Smooth muscle cell (in vitro differentiated cells): ENCODE data around the gene PROZ. TPM values are rescaled to one million over a fixed set of nuclear protein-coding genes. Genes with fewer than 3 reads are reported as not detected.

Experiments used
- DNase-seq: peaks from one replicate; lab custom pipeline; 2025; ENCODE audit not compliant: unreplicated experiment; lab: John Stamatoyannopoulos, UW
- H2AFZ ChIP-seq: fragments of 200-600 bp; sonication (generic); 2 replicates; pipeline ENCODE4 v1.6.0; 2016; ENCODE audit warnings: antibody characterized with exemption, low read depth, mild to moderate bottlenecking
- H3F3A ChIP-seq: fragments of 200-600 bp; sonication (generic); 2 replicates; pipeline ENCODE4 v1.6.0; 2017; ENCODE audit warnings: antibody characterized with exemption, low read depth
- H3K27ac ChIP-seq: fragments of 200-600 bp; sonication (generic); 2 replicates; pipeline ENCODE4 v1.5.1; 2016; ENCODE audit warnings: low read depth, mild to moderate bottlenecking
- H3K27me3 ChIP-seq: fragments of 200-600 bp; sonication (generic); 2 replicates; pipeline ENCODE4 v1.6.1; 2016; ENCODE audit warnings: low read depth, mild to moderate bottlenecking
- H3K36me3 ChIP-seq: fragments of 200-600 bp; sonication (generic); 2 replicates; pipeline ENCODE4 v1.5.1; 2016; ENCODE audit warnings: low read depth
- H3K4me1 ChIP-seq: fragments of 200-600 bp; sonication (generic); 2 replicates; pipeline ENCODE4 v1.5.1; 2016; ENCODE audit warnings: low read depth
- H3K4me2 ChIP-seq: fragments of 200-600 bp; sonication (generic); 2 replicates; pipeline ENCODE4 v1.6.0; 2016; ENCODE audit warnings: mild to moderate bottlenecking
- H3K4me3 ChIP-seq: fragments of 200-600 bp; sonication (generic); 2 replicates; pipeline ENCODE4 v1.5.1; 2016; ENCODE audit warnings: mild to moderate bottlenecking
- H3K79me2 ChIP-seq: fragments of 200-600 bp; sonication (generic); 2 replicates; pipeline ENCODE4 v1.6.0; 2016; ENCODE audit warnings: low read depth, mild to moderate bottlenecking
- H3K9ac ChIP-seq: fragments of 200-600 bp; sonication (generic); 2 replicates; pipeline ENCODE4 v1.6.0; 2016; ENCODE audit warnings: low read depth
- H3K9me3 ChIP-seq: fragments of 200-600 bp; sonication (generic); replicated peaks from 2 replicates; pipeline ENCODE4 v1.5.1; 2016; ENCODE audit warnings: low read depth
- H4K20me1 ChIP-seq: fragments of 200-600 bp; sonication (generic); 2 replicates; pipeline ENCODE4 v1.6.0; 2016; ENCODE audit warnings: low read depth
- WGBS: methylation state at CpG from one replicate; pipeline ENCODE4 v1.1.7; 2016; ENCODE audit warnings: low lambda C conversion rate; 5-methylcytosine and 5-hydroxymethylcytosine counted together
- polyA plus RNA-seq: library from polyadenylated mRNA; unstranded; fragments of >200 nt; fragmentation: Nextera tagmentation; extraction: Ambion mirVana; gene quantifications from 2 replicates; pipeline ENCODE4 v1.2.1, GENCODE V29; 2016
- small RNA-seq: library from RNA; depleted of rRNA; stranded (forward); fragments of <200 nt; gene quantifications from one replicate; pipeline ENCODE3, GENCODE V24; 2014
- total RNA-seq: library from RNA; depleted of rRNA; stranded (reverse); fragments of >200 nt; gene quantifications from 2 replicates; pipeline ENCODE4 v1.2.3, GENCODE V29; 2014
- TF ChIP-seq, protein P1 (sequence below): fragments of 200-600 bp; sonication (generic); IDR thresholded peaks from 2 replicates; pipeline ENCODE4 v1.5.1; 2017; ENCODE audit warnings: borderline replicate concordance, mild to moderate bottlenecking, antibody characterized with exemption; ENCODE audit not compliant: insufficient read depth, poor library complexity, severe bottlenecking

The PROZ gene
- total and polyA plus RNA-seq, 2 experiments from 2014 or later, result not detected

- peaks cover 84% of the 10 kb centered on the region for H3K79me2 ChIP-seq
- 79% methylated on average over 14 of the region's 14 CpGs for WGBS
- H3F3A ChIP-seq, result peaks cover 4% of the 10 kb centered on the region
- no peak overlapping the region for H3K4me2 ChIP-seq
- H3K27ac ChIP-seq, result peak overlapping the region; percentile 68
- no peak overlapping the region for H3K4me3 ChIP-seq
- H2AFZ ChIP-seq, result no peak overlapping the region
- peaks cover 15% of the 10 kb centered on the region for H3K4me1 ChIP-seq
- peaks cover 97% of the 10 kb centered on the region for H4K20me1 ChIP-seq
- H3K27me3 ChIP-seq, result no peaks in the 10 kb centered on the region
- H3K9ac ChIP-seq, result no peak overlapping the region
- no peak for DNase-seq
- H3K36me3 ChIP-seq, result no peaks in the 10 kb centered on the region
- no peaks in the 10 kb centered on the region for H3K9me3 ChIP-seq
- TF ChIP-seq, protein P1, sequence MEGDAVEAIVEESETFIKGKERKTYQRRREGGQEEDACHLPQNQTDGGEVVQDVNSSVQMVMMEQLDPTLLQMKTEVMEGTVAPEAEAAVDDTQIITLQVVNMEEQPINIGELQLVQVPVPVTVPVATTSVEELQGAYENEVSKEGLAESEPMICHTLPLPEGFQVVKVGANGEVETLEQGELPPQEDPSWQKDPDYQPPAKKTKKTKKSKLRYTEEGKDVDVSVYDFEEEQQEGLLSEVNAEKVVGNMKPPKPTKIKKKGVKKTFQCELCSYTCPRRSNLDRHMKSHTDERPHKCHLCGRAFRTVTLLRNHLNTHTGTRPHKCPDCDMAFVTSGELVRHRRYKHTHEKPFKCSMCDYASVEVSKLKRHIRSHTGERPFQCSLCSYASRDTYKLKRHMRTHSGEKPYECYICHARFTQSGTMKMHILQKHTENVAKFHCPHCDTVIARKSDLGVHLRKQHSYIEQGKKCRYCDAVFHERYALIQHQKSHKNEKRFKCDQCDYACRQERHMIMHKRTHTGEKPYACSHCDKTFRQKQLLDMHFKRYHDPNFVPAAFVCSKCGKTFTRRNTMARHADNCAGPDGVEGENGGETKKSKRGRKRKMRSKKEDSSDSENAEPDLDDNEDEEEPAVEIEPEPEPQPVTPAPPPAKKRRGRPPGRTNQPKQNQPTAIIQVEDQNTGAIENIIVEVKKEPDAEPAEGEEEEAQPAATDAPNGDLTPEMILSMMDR, result no peak
These were observed 61.0 kb downstream of the PROZ start for GRCh38 chr13:113219256-113219940.

DNA sequence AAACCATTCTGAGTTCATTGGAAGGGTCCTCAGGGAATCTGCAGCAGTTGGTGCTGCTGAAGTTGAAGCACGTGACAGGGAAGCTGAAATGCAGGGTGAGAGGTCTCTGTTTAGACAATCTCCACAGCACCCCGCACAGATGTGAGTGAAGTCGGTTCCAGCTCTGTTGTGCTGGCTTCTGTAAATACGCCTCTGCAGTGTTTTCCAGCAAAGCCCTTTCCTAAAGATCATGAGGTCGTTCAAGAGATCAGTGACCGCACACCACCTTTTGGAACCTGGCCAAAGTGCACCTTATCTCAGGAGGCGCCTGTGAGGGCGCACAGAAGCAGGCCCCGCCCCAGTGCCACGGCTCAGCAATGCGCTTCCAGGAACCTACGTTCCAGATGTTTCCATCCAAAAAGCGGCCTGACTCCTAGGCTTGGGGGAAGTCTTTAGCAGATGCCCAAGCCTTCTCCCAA, 61.7 kb downstream of the PROZ start:
- DNase-seq, result no peak
- WGBS, result 93% methylated on average over 13 of the region's 13 CpGs
- Histone ChIP-seq H3F3A (peaks cover 4% of the 10 kb centered on the region), H2AFZ (no peak overlapping the region), H3K36me3 (no peaks in the 10 kb centered on the region), H3K79me2 (peaks cover 77% of the 10 kb centered on the region), H3K4me1 (peaks cover 15% of the 10 kb centered on the region), H4K20me1 (peaks cover 92% of the 10 kb centered on the region), H3K4me3 (no peak overlapping the region), H3K4me2 (peak overlapping the region; percentile 32), H3K27me3 (no peaks in the 10 kb centered on the region), H3K27ac (peak overlapping the region; percentile 67), H3K9me3 (no peaks in the 10 kb centered on the region), H3K9ac (no peak overlapping the region)
- TF ChIP-seq, protein P1, result no peak

- Histone ChIP-seq H3K9me3 (no peaks in the 10 kb centered on the region), H3K36me3 (no peaks in the 10 kb centered on the region), H3K4me3 (no peak overlapping the region), H3K4me2 (no peak overlapping the region), H4K20me1 (peaks cover 87% of the 10 kb centered on the region), H3K27me3 (no peaks in the 10 kb centered on the region), H3K27ac (peak overlapping the region; percentile 67), H3K79me2 (peaks cover 74% of the 10 kb centered on the region), H3K9ac (no peak overlapping the region), H3F3A (peaks cover 4% of the 10 kb centered on the region), H2AFZ (no peak overlapping the region), H3K4me1 (peaks cover 15% of the 10 kb centered on the region)
- 85% methylated on average over 7 of the region's 7 CpGs for WGBS
- DNase-seq, result no peak
- TF ChIP-seq, protein P1, result no peak
These were observed 62.4 kb downstream of the PROZ start for GRCh38 chr13:113220877-113221276.

Small RNA genes lying within 50 kb of the gene (small RNA-seq; reads per million reads assigned to genes)
- gene AL137002.1, result not detected

Other genes with a start within 250 kb of the PROZ start
- gene MCF2L, start 189.4 kb upstream of the PROZ start, total RNA-seq, result 3.8 and 7.6 TPM in 2 replicates
- gene MCF2L, start 189.4 kb upstream of the PROZ start, polyA plus RNA-seq, result 0.54 and 5.5 TPM in 2 replicates
- gene F7, start 52.9 kb upstream of the PROZ start, total RNA-seq, result 0.63 and 1.7 TPM in 2 replicates
- 1.7 TPM in 2 replicates for gene F7, start 52.9 kb upstream of the PROZ start, polyA plus RNA-seq
- 17.1 and 19.4 TPM in 2 replicates for gene F10, start 35.8 kb upstream of the PROZ start, total RNA-seq
- 28.2 and 43.7 TPM in 2 replicates for gene F10, start 35.8 kb upstream of the PROZ start, polyA plus RNA-seq
- 25.5 and 27.1 TPM in 2 replicates for gene PCID2, start 50.0 kb downstream of the PROZ start, total RNA-seq
- 26.2 and 32.5 TPM in 2 replicates for gene PCID2, start 50.0 kb downstream of the PROZ start, polyA plus RNA-seq
- gene CUL4A, start 51.0 kb downstream of the PROZ start, total RNA-seq, result 61.5 and 62.7 TPM in 2 replicates
- 40.3 and 42.3 TPM in 2 replicates for gene CUL4A, start 51.0 kb downstream of the PROZ start, polyA plus RNA-seq
- gene LAMP1, start 138.6 kb downstream of the PROZ start, total RNA-seq, result 111 TPM in 2 replicates
- 146 and 159 TPM in 2 replicates for gene LAMP1, start 138.6 kb downstream of the PROZ start, polyA plus RNA-seq
- gene GRTP1, start 205.5 kb downstream of the PROZ start, total RNA-seq, result 2.2 and 4.4 TPM in 2 replicates
- 4.4 and 6.5 TPM in 2 replicates for gene GRTP1, start 205.5 kb downstream of the PROZ start, polyA plus RNA-seq